ENCODE data around the gene SLC5A10. TPM values are rescaled to one million over a fixed set of nuclear protein-coding genes. Genes with fewer than 3 reads are reported as not detected.

Gene SLC5A10
- total and polyA plus RNA-seq, 2 experiments from 2014 or later = 0.10 TPM; not detected in 1

DNA sequence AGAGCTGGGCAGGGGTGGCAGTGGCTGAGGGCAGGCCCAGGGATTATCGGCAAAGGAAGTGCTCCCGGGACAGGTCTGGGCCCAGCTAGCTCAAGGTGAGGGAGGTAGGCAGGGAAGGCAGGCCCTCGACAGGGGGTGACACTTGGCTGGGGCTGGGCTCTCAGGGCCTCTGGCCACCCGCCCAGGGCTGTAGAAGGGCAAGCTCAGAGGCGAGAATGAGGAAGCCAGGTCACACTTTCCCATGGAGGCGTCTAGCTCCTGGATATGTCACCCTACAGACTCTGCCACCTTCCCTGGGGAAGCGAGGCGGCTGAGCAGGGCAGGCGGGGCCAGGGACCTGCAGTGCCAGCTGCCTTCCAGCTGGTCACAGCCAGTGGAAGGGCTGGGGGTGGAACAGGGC, 33.5 kb downstream of the SLC5A10 start (continued):
- TF ChIP-seq, protein P1, sequence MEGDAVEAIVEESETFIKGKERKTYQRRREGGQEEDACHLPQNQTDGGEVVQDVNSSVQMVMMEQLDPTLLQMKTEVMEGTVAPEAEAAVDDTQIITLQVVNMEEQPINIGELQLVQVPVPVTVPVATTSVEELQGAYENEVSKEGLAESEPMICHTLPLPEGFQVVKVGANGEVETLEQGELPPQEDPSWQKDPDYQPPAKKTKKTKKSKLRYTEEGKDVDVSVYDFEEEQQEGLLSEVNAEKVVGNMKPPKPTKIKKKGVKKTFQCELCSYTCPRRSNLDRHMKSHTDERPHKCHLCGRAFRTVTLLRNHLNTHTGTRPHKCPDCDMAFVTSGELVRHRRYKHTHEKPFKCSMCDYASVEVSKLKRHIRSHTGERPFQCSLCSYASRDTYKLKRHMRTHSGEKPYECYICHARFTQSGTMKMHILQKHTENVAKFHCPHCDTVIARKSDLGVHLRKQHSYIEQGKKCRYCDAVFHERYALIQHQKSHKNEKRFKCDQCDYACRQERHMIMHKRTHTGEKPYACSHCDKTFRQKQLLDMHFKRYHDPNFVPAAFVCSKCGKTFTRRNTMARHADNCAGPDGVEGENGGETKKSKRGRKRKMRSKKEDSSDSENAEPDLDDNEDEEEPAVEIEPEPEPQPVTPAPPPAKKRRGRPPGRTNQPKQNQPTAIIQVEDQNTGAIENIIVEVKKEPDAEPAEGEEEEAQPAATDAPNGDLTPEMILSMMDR (conservative IDR thresholded peaks at IDR 0.05; ENCODE audit: low read depth in 2 of 2) = no peak
- TF ChIP-seq POLR2AphosphoS5 (IDR thresholded peaks at IDR 0.05; ENCODE audit: low read depth) = no peak
- TF ChIP-seq STAT1 (IDR thresholded peaks at IDR 0.05; ENCODE audit: unreplicated experiment) = no peak
- TF ChIP-seq, protein P2, sequence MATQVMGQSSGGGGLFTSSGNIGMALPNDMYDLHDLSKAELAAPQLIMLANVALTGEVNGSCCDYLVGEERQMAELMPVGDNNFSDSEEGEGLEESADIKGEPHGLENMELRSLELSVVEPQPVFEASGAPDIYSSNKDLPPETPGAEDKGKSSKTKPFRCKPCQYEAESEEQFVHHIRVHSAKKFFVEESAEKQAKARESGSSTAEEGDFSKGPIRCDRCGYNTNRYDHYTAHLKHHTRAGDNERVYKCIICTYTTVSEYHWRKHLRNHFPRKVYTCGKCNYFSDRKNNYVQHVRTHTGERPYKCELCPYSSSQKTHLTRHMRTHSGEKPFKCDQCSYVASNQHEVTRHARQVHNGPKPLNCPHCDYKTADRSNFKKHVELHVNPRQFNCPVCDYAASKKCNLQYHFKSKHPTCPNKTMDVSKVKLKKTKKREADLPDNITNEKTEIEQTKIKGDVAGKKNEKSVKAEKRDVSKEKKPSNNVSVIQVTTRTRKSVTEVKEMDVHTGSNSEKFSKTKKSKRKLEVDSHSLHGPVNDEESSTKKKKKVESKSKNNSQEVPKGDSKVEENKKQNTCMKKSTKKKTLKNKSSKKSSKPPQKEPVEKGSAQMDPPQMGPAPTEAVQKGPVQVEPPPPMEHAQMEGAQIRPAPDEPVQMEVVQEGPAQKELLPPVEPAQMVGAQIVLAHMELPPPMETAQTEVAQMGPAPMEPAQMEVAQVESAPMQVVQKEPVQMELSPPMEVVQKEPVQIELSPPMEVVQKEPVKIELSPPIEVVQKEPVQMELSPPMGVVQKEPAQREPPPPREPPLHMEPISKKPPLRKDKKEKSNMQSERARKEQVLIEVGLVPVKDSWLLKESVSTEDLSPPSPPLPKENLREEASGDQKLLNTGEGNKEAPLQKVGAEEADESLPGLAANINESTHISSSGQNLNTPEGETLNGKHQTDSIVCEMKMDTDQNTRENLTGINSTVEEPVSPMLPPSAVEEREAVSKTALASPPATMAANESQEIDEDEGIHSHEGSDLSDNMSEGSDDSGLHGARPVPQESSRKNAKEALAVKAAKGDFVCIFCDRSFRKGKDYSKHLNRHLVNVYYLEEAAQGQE (IDR thresholded peaks at IDR 0.05; ENCODE audit: unreplicated experiment) = no peak
- TF ChIP-seq EZH2 (IDR thresholded peaks at IDR 0.05; ENCODE audit: low read depth, unreplicated experiment) = no peak
- no peak for TF ChIP-seq CREB1 (CRISPR knock-in tag; IDR thresholded peaks at IDR 0.05; ENCODE audit: low read depth)
- no peak for TF ChIP-seq NANOG (IDR thresholded peaks at IDR 0.05; ENCODE audit: borderline replicate concordance)

DNA sequence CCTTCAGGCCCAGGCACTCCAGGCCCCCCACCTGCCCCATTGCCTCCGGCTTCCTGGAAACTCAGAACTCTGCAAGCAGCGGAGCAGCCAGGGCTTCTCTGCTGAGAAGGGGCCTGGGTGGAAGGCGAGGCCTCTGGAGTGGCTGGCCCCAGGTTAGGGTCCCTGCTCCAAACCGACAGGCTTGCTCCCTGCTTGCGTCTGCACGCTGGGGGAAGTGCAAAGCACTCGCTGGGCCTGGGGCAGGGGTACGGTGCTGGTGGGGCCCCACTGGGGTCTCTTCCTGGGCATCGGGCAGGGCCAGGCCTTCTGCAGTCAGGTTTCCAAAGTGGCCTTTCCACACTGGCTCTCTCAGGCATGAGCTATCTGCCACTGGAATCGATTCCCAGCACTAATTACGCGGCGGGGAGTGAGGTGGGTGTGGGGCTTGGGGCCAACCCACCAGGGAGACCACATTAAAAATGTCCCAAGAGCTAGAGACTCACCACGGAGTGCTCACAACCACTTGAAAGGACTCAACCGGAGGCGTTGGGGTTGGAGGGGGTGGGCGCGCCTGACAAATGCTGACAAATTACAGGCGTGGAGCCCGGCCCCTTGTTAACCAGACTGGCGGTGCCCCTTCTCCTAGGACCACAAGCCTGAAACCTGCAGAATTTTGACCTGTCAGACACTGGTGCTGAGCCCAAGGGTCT, 34.7 kb downstream of the SLC5A10 start:
- H3K4me1 ChIP-seq (ENCODE audit: insufficient read depth) = no peaks in the 10 kb centered on the region
- peaks cover 16% of the 10 kb centered on the region for H3K36me3 Mint-ChIP-seq (ENCODE audit: low read depth)
- H3K27ac Mint-ChIP-seq = no peak overlapping the region
- H3K4me3 ChIP-seq = no peak overlapping the region
- no peak for ATAC-seq
- no peaks in the 10 kb centered on the region for H3K9me2 ChIP-seq (ENCODE audit: insufficient read depth)
- 0 out of 3 replicates have a peak, but pooled peaks cover 2% of the 10 kb centered on the region for H3K4me1 Mint-ChIP-seq
- no peaks in the 10 kb centered on the region for H3K27me3 ChIP-seq (ENCODE audit: insufficient read depth)
- H3K36me3 ChIP-seq (ENCODE audit: insufficient read depth) = no peaks in the 10 kb centered on the region
- peaks cover 12% of the 10 kb centered on the region; the same call in 1 of the 2 replicates for H3K79me2 ChIP-seq (replicated peaks; ENCODE audit: insufficient read depth)
- no peak for DNase-seq (ENCODE audit: low spot score)
- H4K20me1 ChIP-seq (replicated peaks; ENCODE audit: insufficient read depth) = peaks cover 6% of the 10 kb centered on the region
- no peaks in the 10 kb centered on the region for H3K9me3 Mint-ChIP-seq
- H3K27me3 Mint-ChIP-seq (ENCODE audit: insufficient read depth, low read depth, poor library complexity) = peaks cover 11% of the 10 kb centered on the region
- H3F3A ChIP-seq (replicated peaks; ENCODE audit: low read depth) = no peaks in the 10 kb centered on the region
- no peak overlapping the region for H3K4me3 Mint-ChIP-seq
- H2AFZ ChIP-seq = no peak overlapping the region
- no peak overlapping the region for H3K27ac ChIP-seq (ENCODE audit: low read depth)
- H3K4me2 ChIP-seq = no peak overlapping the region
- no peak for TF ChIP-seq ZNF462 (CRISPR knock-in tag; IDR thresholded peaks at IDR 0.05)
- TF ChIP-seq JUNB (IDR thresholded peaks at IDR 0.05; ENCODE audit: unreplicated experiment) = no peak
- no peak for TF ChIP-seq EZH2 (IDR thresholded peaks at IDR 0.05; ENCODE audit: low read depth, unreplicated experiment)
- TF ChIP-seq, protein P2 (IDR thresholded peaks at IDR 0.05; ENCODE audit: unreplicated experiment) = no peak

Data from GM23338 (cell line).